ENCODE measurements around the gene GABRG3.

The GABRG3 gene

DNA sequence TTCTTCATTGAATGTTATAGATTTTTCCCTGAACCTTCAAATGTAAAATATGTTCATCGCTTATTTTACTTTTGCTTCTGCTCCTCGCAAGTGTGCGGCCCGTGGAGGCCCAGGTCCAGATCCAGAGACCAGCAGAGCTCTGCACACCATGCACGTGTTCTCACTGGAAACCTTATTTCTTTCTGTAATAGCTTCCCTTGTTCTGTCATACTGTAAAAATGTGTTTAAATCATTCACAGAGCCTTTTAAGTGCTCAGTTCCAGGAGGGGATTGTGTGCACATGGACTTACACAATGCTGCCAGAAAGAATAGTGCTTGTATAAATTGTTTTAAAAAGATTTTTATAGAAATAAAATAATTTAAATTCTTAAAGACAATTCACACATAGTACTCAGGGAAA lies 359.3 kb downstream of the GABRG3 start:
- no peaks in the 10 kb centered on the region for H3K4me1 ChIP-seq (ENCODE audit: control insufficient read depth, insufficient read depth, low read length)
- no peak overlapping the region for H3K27ac ChIP-seq (ENCODE audit: extremely low read depth, low read depth, low read length)
- no peak overlapping the region for H3K4me3 ChIP-seq (ENCODE audit: low read depth, low read length)
- TF ChIP-seq, protein P1, sequence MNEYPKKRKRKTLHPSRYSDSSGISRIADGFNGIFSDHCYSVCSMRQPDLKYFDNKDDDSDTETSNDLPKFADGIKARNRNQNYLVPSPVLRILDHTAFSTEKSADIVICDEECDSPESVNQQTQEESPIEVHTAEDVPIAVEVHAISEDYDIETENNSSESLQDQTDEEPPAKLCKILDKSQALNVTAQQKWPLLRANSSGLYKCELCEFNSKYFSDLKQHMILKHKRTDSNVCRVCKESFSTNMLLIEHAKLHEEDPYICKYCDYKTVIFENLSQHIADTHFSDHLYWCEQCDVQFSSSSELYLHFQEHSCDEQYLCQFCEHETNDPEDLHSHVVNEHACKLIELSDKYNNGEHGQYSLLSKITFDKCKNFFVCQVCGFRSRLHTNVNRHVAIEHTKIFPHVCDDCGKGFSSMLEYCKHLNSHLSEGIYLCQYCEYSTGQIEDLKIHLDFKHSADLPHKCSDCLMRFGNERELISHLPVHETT (tag by site-specific recombination; IDR thresholded peaks at IDR 0.05), result no peak
- TF ChIP-seq, protein P2, sequence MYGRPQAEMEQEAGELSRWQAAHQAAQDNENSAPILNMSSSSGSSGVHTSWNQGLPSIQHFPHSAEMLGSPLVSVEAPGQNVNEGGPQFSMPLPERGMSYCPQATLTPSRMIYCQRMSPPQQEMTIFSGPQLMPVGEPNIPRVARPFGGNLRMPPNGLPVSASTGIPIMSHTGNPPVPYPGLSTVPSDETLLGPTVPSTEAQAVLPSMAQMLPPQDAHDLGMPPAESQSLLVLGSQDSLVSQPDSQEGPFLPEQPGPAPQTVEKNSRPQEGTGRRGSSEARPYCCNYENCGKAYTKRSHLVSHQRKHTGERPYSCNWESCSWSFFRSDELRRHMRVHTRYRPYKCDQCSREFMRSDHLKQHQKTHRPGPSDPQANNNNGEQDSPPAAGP (tag by site-specific recombination; IDR thresholded peaks at IDR 0.05), result no peak
- TF ChIP-seq KLF9 (tag by site-specific recombination; IDR thresholded peaks at IDR 0.05; ENCODE audit: low read depth) (no peak), ZNF341 (tag by site-specific recombination; IDR thresholded peaks at IDR 0.05; ENCODE audit: low read depth) (no peak), GLIS2 (tag by site-specific recombination; IDR thresholded peaks at IDR 0.05) (no peak), BCL11B (tag by site-specific recombination; IDR thresholded peaks at IDR 0.05; ENCODE audit: low read depth) (no peak), ZNF501 (tag by site-specific recombination; IDR thresholded peaks at IDR 0.05) (no peak), SP2 (tag by site-specific recombination; IDR thresholded peaks at IDR 0.05) (no peak), ZNF670 (tag by site-specific recombination; IDR thresholded peaks at IDR 0.05; ENCODE audit: low read depth) (no peak), RBAK (tag by site-specific recombination; IDR thresholded peaks at IDR 0.05) (no peak), ZFP41 (tag by site-specific recombination; IDR thresholded peaks at IDR 0.05; ENCODE audit: borderline replicate concordance) (no peak), ZNF112 (tag by site-specific recombination; IDR thresholded peaks at IDR 0.05) (no peak), ZNF843 (tag by site-specific recombination; IDR thresholded peaks at IDR 0.05) (no peak), ZNF548 (tag by site-specific recombination; IDR thresholded peaks at IDR 0.05) (no peak)
- TF ChIP-seq, protein P3, sequence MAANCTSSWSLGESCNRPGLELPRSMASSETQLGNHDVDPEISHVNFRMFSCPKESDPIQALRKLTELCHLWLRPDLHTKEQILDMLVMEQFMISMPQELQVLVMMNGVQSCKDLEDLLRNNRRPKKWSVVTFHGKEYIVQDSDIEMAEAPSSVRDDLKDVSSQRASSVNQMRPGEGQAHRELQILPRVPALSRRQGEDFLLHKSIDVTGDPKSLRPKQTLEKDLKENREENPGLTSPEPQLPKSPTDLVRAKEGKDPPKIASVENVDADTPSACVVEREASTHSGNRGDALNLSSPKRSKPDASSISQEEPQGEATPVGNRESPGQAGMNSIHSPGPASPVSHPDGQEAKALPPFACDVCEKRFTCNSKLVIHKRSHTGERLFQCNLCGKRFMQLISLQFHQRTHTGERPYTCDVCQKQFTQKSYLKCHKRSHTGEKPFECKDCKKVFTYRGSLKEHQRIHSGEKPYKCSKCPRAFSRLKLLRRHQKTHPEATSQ (tag by site-specific recombination; IDR thresholded peaks at IDR 0.05), result no peak
- TF ChIP-seq, protein P4, sequence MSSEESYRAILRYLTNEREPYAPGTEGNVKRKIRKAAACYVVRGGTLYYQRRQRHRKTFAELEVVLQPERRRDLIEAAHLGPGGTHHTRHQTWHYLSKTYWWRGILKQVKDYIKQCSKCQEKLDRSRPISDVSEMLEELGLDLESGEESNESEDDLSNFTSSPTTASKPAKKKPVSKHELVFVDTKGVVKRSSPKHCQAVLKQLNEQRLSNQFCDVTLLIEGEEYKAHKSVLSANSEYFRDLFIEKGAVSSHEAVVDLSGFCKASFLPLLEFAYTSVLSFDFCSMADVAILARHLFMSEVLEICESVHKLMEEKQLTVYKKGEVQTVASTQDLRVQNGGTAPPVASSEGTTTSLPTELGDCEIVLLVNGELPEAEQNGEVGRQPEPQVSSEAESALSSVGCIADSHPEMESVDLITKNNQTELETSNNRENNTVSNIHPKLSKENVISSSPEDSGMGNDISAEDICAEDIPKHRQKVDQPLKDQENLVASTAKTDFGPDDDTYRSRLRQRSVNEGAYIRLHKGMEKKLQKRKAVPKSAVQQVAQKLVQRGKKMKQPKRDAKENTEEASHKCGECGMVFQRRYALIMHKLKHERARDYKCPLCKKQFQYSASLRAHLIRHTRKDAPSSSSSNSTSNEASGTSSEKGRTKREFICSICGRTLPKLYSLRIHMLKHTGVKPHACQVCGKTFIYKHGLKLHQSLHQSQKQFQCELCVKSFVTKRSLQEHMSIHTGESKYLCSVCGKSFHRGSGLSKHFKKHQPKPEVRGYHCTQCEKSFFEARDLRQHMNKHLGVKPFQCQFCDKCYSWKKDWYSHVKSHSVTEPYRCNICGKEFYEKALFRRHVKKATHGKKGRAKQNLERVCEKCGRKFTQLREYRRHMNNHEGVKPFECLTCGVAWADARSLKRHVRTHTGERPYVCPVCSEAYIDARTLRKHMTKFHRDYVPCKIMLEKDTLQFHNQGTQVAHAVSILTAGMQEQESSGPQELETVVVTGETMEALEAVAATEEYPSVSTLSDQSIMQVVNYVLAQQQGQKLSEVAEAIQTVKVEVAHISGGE (tag by site-specific recombination; conservative IDR thresholded peaks at IDR 0.05; ENCODE audit: low read depth), result no peak
- TF ChIP-seq, protein P5, sequence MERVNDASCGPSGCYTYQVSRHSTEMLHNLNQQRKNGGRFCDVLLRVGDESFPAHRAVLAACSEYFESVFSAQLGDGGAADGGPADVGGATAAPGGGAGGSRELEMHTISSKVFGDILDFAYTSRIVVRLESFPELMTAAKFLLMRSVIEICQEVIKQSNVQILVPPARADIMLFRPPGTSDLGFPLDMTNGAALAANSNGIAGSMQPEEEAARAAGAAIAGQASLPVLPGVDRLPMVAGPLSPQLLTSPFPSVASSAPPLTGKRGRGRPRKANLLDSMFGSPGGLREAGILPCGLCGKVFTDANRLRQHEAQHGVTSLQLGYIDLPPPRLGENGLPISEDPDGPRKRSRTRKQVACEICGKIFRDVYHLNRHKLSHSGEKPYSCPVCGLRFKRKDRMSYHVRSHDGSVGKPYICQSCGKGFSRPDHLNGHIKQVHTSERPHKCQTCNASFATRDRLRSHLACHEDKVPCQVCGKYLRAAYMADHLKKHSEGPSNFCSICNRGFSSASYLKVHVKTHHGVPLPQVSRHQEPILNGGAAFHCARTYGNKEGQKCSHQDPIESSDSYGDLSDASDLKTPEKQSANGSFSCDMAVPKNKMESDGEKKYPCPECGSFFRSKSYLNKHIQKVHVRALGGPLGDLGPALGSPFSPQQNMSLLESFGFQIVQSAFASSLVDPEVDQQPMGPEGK (tag by site-specific recombination; IDR thresholded peaks at IDR 0.05), result no peak
- TF ChIP-seq, protein P6, sequence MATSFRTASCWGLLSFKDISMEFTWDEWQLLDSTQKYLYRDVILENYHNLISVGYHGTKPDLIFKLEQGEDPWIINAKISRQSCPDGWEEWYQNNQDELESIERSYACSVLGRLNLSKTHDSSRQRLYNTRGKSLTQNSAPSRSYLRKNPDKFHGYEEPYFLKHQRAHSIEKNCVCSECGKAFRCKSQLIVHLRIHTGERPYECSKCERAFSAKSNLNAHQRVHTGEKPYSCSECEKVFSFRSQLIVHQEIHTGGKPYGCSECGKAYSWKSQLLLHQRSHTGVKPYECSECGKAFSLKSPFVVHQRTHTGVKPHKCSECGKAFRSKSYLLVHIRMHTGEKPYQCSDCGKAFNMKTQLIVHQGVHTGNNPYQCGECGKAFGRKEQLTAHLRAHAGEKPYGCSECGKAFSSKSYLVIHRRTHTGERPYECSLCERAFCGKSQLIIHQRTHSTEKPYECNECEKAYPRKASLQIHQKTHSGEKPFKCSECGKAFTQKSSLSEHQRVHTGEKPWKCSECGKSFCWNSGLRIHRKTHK (tag by site-specific recombination; IDR thresholded peaks at IDR 0.05), result no peak
- H3K36me3 ChIP-seq (ENCODE audit: control insufficient read depth in 2 of 2, insufficient read depth in 1 of 2, low read length in 2 of 2), result no peaks in the 10 kb centered on the region
- H3K9me3 ChIP-seq (ENCODE audit: control insufficient read depth, insufficient read depth, low read depth, low read length), result no peaks in the 10 kb centered on the region
- CTCF ChIA-PET, result no interaction called here
- POLR2A ChIA-PET, result no interaction called here
